ENCODE results near the gene DIP2C.

DNA sequence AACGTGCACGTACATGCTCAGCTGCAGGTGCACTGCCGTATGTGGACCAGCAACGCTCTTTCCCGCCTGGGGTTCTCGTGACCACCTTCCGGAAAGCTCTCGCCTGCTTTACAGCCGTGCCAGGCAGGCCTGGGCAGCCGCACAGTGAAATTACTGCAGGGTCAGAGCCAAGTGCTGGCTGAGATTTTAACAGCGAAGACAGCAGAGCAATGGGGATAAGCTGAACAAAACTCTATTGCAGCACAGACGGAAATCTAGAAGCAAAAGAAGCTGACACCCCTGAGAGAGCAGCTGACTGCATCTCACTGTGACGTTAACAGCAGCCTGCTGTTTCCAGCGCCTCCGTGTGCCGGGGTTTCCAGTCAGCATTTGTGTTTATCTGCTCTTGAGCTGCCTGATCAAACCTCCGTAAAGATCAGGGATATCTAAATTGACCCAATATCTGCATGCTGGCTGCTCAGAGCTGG is 179.0 kb downstream of the DIP2C start:
- TF ChIP-seq CTCF (IDR thresholded peaks at IDR 0.05) (no peak), TEAD4 (CRISPR knock-in tag; IDR thresholded peaks at IDR 0.05) (no peak), GABPB1 (CRISPR knock-in tag; IDR thresholded peaks at IDR 0.05) (no peak), NR2C2 (CRISPR knock-in tag; IDR thresholded peaks at IDR 0.05) (no peak), ETV6 (CRISPR knock-in tag; IDR thresholded peaks at IDR 0.05) (no peak), ELF4 (CRISPR knock-in tag; IDR thresholded peaks at IDR 0.05; ENCODE audit: low read depth) (no peak), ZNF425 (CRISPR knock-in tag; conservative IDR thresholded peaks at IDR 0.05) (no peak), NFYB (CRISPR knock-in tag; conservative IDR thresholded peaks at IDR 0.05; ENCODE audit: low read depth) (no peak)
- TF ChIP-seq, protein P1, sequence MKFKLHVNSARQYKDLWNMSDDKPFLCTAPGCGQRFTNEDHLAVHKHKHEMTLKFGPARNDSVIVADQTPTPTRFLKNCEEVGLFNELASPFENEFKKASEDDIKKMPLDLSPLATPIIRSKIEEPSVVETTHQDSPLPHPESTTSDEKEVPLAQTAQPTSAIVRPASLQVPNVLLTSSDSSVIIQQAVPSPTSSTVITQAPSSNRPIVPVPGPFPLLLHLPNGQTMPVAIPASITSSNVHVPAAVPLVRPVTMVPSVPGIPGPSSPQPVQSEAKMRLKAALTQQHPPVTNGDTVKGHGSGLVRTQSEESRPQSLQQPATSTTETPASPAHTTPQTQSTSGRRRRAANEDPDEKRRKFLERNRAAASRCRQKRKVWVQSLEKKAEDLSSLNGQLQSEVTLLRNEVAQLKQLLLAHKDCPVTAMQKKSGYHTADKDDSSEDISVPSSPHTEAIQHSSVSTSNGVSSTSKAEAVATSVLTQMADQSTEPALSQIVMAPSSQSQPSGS (CRISPR knock-in tag; IDR thresholded peaks at IDR 0.05; ENCODE audit: borderline replicate concordance, low read depth), result no peak
- TF ChIP-seq, protein P2, sequence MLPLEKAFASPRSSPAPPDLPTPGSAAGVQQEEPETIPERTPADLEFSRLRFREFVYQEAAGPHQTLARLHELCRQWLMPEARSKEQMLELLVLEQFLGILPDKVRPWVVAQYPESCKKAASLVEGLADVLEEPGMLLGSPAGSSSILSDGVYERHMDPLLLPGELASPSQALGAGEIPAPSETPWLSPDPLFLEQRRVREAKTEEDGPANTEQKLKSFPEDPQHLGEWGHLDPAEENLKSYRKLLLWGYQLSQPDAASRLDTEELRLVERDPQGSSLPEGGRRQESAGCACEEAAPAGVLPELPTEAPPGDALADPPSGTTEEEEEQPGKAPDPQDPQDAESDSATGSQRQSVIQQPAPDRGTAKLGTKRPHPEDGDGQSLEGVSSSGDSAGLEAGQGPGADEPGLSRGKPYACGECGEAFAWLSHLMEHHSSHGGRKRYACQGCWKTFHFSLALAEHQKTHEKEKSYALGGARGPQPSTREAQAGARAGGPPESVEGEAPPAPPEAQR (CRISPR knock-in tag; IDR thresholded peaks at IDR 0.05), result no peak
- TF ChIP-seq, protein P3, sequence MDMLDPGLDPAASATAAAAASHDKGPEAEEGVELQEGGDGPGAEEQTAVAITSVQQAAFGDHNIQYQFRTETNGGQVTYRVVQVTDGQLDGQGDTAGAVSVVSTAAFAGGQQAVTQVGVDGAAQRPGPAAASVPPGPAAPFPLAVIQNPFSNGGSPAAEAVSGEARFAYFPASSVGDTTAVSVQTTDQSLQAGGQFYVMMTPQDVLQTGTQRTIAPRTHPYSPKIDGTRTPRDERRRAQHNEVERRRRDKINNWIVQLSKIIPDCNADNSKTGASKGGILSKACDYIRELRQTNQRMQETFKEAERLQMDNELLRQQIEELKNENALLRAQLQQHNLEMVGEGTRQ (CRISPR knock-in tag; IDR thresholded peaks at IDR 0.05), result no peak
- TF ChIP-seq, protein P4, sequence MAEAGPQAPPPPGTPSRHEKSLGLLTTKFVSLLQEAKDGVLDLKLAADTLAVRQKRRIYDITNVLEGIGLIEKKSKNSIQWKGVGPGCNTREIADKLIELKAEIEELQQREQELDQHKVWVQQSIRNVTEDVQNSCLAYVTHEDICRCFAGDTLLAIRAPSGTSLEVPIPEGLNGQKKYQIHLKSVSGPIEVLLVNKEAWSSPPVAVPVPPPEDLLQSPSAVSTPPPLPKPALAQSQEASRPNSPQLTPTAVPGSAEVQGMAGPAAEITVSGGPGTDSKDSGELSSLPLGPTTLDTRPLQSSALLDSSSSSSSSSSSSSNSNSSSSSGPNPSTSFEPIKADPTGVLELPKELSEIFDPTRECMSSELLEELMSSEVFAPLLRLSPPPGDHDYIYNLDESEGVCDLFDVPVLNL (CRISPR knock-in tag; IDR thresholded peaks at IDR 0.05; ENCODE audit: borderline replicate concordance, low read depth), result no peak
- TF ChIP-seq, protein P5, sequence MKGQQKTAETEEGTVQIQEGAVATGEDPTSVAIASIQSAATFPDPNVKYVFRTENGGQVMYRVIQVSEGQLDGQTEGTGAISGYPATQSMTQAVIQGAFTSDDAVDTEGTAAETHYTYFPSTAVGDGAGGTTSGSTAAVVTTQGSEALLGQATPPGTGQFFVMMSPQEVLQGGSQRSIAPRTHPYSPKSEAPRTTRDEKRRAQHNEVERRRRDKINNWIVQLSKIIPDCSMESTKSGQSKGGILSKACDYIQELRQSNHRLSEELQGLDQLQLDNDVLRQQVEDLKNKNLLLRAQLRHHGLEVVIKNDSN (CRISPR knock-in tag; IDR thresholded peaks at IDR 0.05), result no peak

Measured in WTC11 (cell line).